B cell (primary cell): ENCODE measurements around the gene KRTAP2-3.
"Not testable (repeated sequence)": the region's sequence is repeated elsewhere in the genome, so short reads cannot be mapped to it uniquely, and the experiment has no call there.

ENCODE experiments used
- CTCF ChIP-seq: fragments of 200-600 bp; IDR thresholded peaks from one replicate; pipeline ENCODE4 v1.8.0; 2022; ENCODE audit warnings: antibody characterized with exemption, mild to moderate bottlenecking
- EZH2 ChIP-seq: IDR thresholded peaks from 2 replicates; pipeline ENCODE4 v1.6.1; 2012; ENCODE audit warnings: borderline replicate concordance, low read depth, mild to moderate bottlenecking, moderate library complexity, low read length; ENCODE audit not compliant: insufficient read depth, poor library complexity, severe bottlenecking

- TF ChIP-seq CTCF, EZH2: not testable (repeated sequence)
These were observed 5.4 kb downstream of the KRTAP2-3 start for GRCh38 chr17:41054556-41054955.
